Prostate gland (tissue), 2 donors: ENCODE measurements around the gene DLG2.

Experiments used
- CTCF ChIP-seq, 4 experiments: fragments of 200-600 bp in 2 of 4; fragments of 450-650 bp in 2 of 4; sonication (generic) in 2 of 4; IDR thresholded peaks; 1 replicate in 3 of 4; 2 replicates in 1 of 4; pipeline ENCODE4 v1.5.1; 2016 to 2019; ENCODE audit warnings: antibody characterized with exemption in 4 of 4, mild to moderate bottlenecking in 2 of 4, moderate library complexity in 2 of 4
- POLR2A ChIP-seq: fragments of 450-650 bp; IDR thresholded peaks from one replicate; pipeline ENCODE4 v1.6.1; 2016; ENCODE audit warnings: antibody characterized with exemption, mild to moderate bottlenecking

DNA sequence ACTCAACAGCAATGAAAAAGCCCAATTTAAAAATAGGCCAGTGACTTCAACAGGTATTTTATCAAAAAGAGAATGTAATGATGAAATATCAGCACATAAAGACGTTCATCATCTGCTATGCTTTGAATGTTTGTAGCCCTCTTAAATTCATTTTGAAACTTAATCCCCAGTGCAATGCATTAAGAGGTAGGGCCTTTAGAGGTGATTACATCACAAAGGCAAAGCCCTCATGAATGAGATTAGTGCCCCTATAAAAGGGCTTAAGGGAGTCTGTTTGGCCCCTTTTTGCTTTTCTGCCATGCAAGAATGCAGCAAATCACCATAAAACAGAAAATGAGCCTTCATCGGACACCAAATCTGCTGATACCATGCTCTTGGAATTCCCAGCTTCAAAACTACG is 637.0 kb downstream of the DLG2 start:
- TF ChIP-seq CTCF (IDR thresholded peaks at IDR 0.05), result no peak
- no peak for TF ChIP-seq POLR2A
